IPS DF 6.9 (cell line): Measurements from ENCODE around the gene CCNF.
"Not testable (repeated sequence)": the region's sequence is repeated elsewhere in the genome, so short reads cannot be mapped to it uniquely, and the experiment has no call there.

Source experiments
- DNase-seq: peaks from one replicate; pipeline ENCODE4 v3.0.0-alpha.2; 2013; ENCODE audit warnings: low read depth, low spot score
- H3K27ac ChIP-seq: one replicate; pipeline ENCODE4 v1.5.1; 2013; ENCODE audit warnings: low read length, control low read depth
- H3K27me3 ChIP-seq: 2 replicates; pipeline ENCODE4 v1.6.1; 2013; ENCODE audit warnings: mild to moderate bottlenecking, low read length; ENCODE audit not compliant: control insufficient read depth, insufficient read depth
- H3K36me3 ChIP-seq: 2 replicates; pipeline ENCODE4 v1.6.1; 2013; ENCODE audit warnings: low read length; ENCODE audit not compliant: control insufficient read depth, insufficient read depth
- H3K4me1 ChIP-seq: 2 replicates; pipeline ENCODE4 v1.6.1; 2013; ENCODE audit warnings: low read length; ENCODE audit not compliant: control insufficient read depth, insufficient read depth
- H3K4me3 ChIP-seq: 2 replicates; pipeline ENCODE4 v1.5.1; 2013; ENCODE audit warnings: mild to moderate bottlenecking, low read length
- H3K9me3 ChIP-seq: 2 replicates; pipeline ENCODE4 v1.6.1; 2013; ENCODE audit warnings: low read length, inconsistent platforms; ENCODE audit not compliant: control insufficient read depth, insufficient read depth
- WGBS: extraction: QIAGEN DNeasy Blood & Tissue Kit; methylation state at CpG from one replicate; pipeline ENCODE4 v1.1.7; 2013; ENCODE audit warnings: mixed read lengths, missing lambda C conversion rate; ENCODE audit not compliant: insufficient read length, insufficient coverage; 5-methylcytosine and 5-hydroxymethylcytosine counted together

Gene CCNF, protein sequence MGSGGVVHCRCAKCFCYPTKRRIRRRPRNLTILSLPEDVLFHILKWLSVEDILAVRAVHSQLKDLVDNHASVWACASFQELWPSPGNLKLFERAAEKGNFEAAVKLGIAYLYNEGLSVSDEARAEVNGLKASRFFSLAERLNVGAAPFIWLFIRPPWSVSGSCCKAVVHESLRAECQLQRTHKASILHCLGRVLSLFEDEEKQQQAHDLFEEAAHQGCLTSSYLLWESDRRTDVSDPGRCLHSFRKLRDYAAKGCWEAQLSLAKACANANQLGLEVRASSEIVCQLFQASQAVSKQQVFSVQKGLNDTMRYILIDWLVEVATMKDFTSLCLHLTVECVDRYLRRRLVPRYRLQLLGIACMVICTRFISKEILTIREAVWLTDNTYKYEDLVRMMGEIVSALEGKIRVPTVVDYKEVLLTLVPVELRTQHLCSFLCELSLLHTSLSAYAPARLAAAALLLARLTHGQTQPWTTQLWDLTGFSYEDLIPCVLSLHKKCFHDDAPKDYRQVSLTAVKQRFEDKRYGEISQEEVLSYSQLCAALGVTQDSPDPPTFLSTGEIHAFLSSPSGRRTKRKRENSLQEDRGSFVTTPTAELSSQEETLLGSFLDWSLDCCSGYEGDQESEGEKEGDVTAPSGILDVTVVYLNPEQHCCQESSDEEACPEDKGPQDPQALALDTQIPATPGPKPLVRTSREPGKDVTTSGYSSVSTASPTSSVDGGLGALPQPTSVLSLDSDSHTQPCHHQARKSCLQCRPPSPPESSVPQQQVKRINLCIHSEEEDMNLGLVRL

DNA sequence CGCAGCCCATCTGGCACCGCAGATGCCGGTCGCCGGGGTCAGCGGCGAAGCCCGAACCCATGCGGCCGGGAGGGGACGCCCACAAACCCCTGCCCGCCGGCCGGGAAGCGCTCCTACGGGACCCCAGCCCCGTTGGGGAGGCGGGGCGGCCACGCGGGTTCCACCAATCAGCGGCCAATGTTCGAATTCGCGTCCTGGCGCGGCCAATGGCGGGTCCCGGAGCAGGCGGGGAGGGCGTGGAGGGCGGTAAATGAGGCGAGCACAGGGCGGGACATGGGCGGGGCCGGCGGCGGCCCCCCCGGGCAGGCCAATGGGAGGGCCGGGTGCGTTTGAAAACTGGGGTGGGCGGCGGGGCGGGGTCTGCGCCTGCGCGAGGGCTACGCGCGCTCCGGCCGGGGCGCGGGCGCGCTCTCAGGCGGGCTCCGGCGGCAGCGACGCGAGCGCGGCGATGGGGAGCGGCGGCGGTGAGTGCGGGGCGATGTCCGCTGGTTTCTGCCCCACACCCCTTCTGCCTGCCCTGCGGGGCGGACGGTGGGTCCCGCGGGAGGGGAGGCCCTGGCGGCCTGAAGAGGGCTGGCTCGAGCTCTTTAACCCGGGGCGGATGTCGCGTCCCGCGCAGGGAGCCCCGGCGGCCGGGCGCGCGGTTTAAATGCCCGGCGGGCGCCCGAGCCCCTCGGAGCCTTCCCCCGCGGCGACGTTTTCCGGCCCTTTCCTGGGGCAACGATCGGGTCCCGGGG lies at the start of gene CCNF:
Gene CCNF, plus strand, starts transcription at position 414 of the 737 bp plus-strand sequence. Its CDS starts 35 bp downstream, at position 449.
- H3K36me3 ChIP-seq = peaks cover 6% of the 10 kb centered on the region
- no peak within 1 kb of the TSS for H3K27ac ChIP-seq
- H3K9me3 ChIP-seq = no peaks in the 10 kb centered on the region
- peak within 1 kb of the TSS; percentile 72 for H3K4me3 ChIP-seq
- peak; percentile 92 for DNase-seq
- no peaks in the 10 kb centered on the region for H3K27me3 ChIP-seq
- no peaks in the 10 kb centered on the region for H3K4me1 ChIP-seq
- WGBS = no CpG with 5 or more reads among the region's 103 CpGs

DNA sequence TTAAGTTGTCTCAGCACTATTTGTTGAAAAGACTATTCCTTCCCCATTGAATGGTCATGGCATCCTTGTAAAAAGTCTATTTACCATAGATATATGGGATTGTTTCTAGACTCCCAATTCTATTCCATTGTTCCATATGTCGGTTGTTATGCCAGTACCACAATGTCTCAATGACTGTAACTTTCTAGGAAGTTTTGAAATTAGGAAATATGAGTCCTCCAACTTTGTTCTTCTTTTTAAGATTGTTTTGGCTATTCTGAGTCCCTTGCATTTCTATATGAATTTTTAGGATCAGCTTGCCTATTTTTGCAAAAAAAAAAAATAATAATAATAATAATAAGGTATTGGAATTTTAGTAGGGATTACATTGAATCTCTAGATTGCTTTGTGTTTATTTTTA lies 45.7 kb upstream of the CCNF start:
- Histone ChIP-seq H3K4me3 (no peak overlapping the region), H3K27ac (no peak overlapping the region), H3K9me3 (no peaks in the 10 kb centered on the region), H3K27me3 (no peaks in the 10 kb centered on the region), H3K4me1 (peaks cover 2% of the 10 kb centered on the region; the same call in 1 of the 2 replicates), H3K36me3 (no peaks in the 10 kb centered on the region)
- DNase-seq = no peak
- no CpG with 5 or more reads among the region's 1 CpG for WGBS

DNA sequence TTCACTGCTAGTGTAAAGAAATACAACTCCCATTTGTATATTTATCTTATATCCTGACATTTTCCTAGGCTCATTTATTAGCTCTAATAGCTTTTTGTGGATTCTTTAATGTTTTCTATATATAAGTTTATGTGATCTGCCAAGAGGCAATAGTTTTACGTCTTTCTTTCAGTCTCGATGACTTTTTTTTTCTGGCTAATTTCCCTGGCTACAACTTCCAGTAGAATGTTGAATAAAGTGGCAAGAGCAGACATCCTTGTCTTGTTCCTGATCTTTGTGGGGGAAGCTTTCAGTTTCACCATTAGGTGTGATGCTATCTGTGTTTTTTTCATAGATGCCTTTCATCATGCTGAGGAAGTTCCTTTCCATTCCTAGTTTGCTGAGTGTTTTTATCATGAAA lies 44.8 kb upstream of the CCNF start:
- DNase-seq = no peak
- Histone ChIP-seq H3K4me3 (no peak overlapping the region), H3K4me1 (peaks cover 2% of the 10 kb centered on the region; the same call in 1 of the 2 replicates), H3K9me3 (peaks cover 2% of the 10 kb centered on the region; the same call in 1 of the 2 replicates), H3K27me3 (no peaks in the 10 kb centered on the region), H3K36me3 (no peaks in the 10 kb centered on the region), H3K27ac (no peak overlapping the region)
- WGBS = no CpG with 5 or more reads among the region's 2 CpGs

GRCh38 chr16:2385190-2385836 lies 43.9 kb upstream of the CCNF start:
- Histone ChIP-seq H3K36me3 (no peaks in the 10 kb centered on the region), H3K9me3 (peaks cover 2% of the 10 kb centered on the region; the same call in 1 of the 2 replicates), H3K4me1 (peaks cover 2% of the 10 kb centered on the region; the same call in 1 of the 2 replicates), H3K27me3 (no peaks in the 10 kb centered on the region), H3K4me3 (no peak overlapping the region), H3K27ac (no peak overlapping the region)
- DNase-seq = no peak
- WGBS = no CpG with 5 or more reads among the region's 3 CpGs

DNA sequence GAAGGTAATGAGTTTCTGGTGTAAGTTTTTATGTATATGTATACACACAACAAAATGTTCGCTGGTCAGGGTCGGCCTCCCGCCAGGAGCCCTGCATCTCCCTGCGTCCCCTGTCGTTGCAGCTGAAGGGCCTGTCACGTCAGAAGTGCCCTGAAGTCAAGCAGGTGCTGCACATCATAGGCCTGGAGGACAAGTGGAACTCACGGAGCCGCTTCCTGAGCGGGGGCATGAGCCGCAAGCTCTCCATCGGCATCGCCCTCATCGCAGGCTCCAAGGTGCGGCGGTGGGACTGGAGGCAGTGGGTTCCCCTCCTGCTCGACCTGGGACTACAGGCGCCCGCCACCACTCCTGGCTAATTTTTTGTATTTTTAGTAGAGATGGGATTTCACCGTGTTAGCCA lies 43.3 kb upstream of the CCNF start:
- not testable (repeated sequence) for H3K4me1 ChIP-seq

DNA sequence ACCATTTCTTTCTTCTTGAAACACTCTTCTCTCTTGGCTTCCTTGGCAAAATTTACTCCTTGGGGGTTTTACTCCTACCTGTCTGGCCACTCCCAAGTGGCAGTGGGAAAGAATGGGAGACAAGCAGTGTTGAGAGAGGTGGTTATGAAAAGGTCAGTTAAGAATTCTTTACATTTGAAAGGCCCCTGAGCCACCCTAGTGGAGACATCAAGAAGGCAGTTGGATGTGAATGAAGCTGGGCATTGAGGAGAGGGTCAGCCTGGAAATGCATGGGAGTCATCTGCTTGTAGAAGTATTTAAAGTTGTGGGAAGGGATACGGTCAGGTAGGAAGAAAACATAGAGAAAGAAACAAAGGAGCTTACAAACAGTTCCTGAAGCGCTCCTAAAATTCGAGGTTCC lies 42.3 kb upstream of the CCNF start:
- Histone ChIP-seq H3K27ac (no peak overlapping the region), H3K4me3 (no peak overlapping the region), H3K4me1 (peaks cover 2% of the 10 kb centered on the region; the same call in 1 of the 2 replicates), H3K36me3 (no peaks in the 10 kb centered on the region), H3K9me3 (peaks cover 2% of the 10 kb centered on the region; the same call in 1 of the 2 replicates), H3K27me3 (no peaks in the 10 kb centered on the region)
- no CpG with 5 or more reads among the region's 3 CpGs for WGBS
- DNase-seq = peak; percentile 82

More for the DNA sequence above, 43.3 kb upstream of the CCNF start:
- not testable (repeated sequence) for H3K4me3 ChIP-seq, H3K36me3 ChIP-seq, H3K27me3 ChIP-seq, DNase-seq, H3K9me3 ChIP-seq, H3K27ac ChIP-seq
- WGBS = no CpG with 5 or more reads among the region's 19 CpGs

DNA sequence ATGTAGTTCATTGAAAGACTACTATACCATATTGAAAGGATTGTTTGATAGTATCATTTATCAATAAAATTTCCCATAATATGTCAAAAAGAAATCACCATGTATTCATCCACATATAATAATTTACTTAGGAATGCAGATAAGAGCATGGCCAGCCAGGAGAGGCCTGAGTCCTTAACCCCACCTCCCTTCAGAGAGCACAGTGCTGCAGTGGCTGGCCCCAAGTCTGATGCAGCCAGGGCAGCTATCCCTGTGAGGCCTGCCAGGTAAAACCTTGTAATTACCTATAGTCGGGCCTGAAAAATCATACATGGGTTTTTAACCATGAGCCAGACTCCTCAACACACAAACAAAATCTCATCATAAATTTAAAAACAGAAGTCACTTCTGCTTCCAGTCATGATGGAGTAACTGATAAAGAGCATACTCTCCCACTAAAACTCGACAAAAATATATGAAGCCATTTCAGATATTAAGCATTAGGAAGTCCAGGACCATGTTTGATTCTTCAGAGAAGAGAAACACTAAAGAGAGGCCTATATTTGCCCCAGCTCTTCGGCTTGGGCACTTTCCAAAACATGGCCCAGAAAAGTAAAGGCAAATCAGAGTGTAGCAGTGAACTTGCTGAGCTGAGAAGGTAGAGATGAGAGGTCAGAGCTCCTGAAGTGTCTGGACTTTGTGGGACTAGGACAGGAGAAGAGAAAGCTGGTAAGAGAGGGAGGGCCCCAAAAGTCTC lies 40.9 kb upstream of the CCNF start:
- no peak overlapping the region for H3K4me3 ChIP-seq
- H3K36me3 ChIP-seq = no peaks in the 10 kb centered on the region
- no peak overlapping the region for H3K27ac ChIP-seq
- H3K4me1 ChIP-seq = peaks cover 2% of the 10 kb centered on the region; the same call in 1 of the 2 replicates
- no peaks in the 10 kb centered on the region for H3K27me3 ChIP-seq
- no CpG with 5 or more reads among the region's 3 CpGs for WGBS
- H3K9me3 ChIP-seq = peaks cover 2% of the 10 kb centered on the region; the same call in 1 of the 2 replicates
- DNase-seq = no peak

DNA sequence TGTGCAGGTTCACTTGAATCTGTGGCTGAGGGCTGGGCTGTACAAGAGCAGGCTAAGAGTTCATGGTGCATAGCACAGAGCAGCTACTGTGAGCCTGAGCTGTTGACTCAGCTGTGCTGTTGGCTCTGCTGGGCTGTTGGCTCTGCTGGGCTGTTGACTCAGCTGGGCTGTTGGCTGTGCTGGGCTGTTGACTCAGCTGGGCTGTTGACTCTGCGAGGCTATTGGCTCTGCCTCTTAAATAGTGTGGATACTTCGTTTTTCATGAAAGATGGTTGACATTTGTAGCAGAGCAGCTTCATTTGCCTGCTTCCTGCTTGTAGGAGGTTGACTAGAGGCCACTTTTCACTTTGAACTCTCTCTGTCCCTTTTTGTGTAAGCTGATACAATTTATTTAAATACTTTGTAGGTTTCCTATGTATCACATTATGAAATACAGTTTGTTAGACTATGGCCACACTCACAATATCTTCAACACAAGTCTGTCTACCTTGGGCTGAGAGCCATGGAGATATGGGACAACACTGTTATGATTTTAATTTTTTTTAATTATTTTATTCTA lies 40.3 kb upstream of the CCNF start:
- Histone ChIP-seq H3K4me1 (peaks cover 2% of the 10 kb centered on the region; the same call in 1 of the 2 replicates), H3K27me3 (no peaks in the 10 kb centered on the region), H3K9me3 (peaks cover 2% of the 10 kb centered on the region; the same call in 1 of the 2 replicates), H3K36me3 (no peaks in the 10 kb centered on the region), H3K4me3 (no peak overlapping the region), H3K27ac (no peak overlapping the region)
- no CpG with 5 or more reads among the region's 2 CpGs for WGBS
- DNase-seq = no peak

DNA sequence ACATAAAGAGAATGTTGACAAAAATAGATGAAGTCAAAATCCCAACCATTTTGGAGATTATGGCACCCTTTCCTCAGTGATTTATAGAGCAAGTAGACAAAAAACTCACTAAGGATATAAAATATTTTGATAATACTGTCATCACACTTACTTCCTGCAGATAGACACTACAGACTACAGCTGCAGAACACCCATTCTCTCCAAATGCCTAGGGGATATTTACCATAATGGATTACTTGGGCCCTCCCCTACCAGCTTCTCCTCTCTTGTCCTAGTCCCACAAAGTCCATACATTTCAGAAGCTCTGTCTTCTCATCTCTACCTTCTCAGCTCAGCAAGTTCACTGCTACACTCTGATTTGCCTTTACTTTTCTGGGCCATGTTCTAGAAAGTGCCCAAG lies 37.2 kb upstream of the CCNF start:
- Histone ChIP-seq H3K4me1 (no peaks in the 10 kb centered on the region), H3K4me3 (no peak overlapping the region), H3K27me3 (no peaks in the 10 kb centered on the region), H3K36me3 (no peaks in the 10 kb centered on the region), H3K9me3 (peaks cover 2% of the 10 kb centered on the region; the same call in 1 of the 2 replicates), H3K27ac (no peak overlapping the region)
- no peak for DNase-seq
